Globus pallidus (tissue), 1 donor: ENCODE measurements around the gene C11orf58.

ENCODE experiments used
- DNase-seq: peaks from one replicate; pipeline ENCODE4 v3.0.0-alpha.2; 2015; ENCODE audit warnings: low spot score

Gene C11orf58

DNA sequence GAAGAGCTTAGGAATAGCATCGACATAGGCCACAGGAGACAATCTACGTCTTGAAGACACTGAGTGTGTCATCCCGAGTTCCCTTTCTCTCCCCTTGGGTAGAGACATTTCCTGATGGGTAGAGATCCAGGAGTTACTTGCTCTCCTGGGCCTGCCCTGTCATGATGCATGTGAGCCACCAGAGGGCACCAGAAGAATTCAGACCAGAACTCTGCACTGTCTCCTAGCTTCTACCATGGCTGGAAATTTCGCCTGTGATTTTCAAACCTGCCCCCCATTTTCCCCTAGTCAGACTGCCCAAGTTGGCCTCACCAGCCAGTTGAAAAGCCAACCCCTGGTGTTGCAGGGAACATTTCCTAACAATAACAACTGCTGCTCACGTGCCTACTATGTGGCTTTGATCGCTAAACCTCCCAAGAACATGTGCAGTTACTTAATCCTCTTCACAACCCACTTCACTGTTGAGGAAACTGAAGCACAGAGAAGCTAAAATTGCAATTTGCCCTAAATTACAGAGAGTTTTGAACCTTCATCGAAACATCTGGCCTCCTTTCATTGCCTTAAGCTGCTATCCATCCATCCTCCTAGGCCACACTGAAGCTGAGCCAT, 47.2 kb downstream of the C11orf58 start:
- DNase-seq: peak; percentile 70

- DNase-seq: no peak
Observed at GRCh38 chr11:16786131-16786530, 47.7 kb downstream of the C11orf58 start.

DNA sequence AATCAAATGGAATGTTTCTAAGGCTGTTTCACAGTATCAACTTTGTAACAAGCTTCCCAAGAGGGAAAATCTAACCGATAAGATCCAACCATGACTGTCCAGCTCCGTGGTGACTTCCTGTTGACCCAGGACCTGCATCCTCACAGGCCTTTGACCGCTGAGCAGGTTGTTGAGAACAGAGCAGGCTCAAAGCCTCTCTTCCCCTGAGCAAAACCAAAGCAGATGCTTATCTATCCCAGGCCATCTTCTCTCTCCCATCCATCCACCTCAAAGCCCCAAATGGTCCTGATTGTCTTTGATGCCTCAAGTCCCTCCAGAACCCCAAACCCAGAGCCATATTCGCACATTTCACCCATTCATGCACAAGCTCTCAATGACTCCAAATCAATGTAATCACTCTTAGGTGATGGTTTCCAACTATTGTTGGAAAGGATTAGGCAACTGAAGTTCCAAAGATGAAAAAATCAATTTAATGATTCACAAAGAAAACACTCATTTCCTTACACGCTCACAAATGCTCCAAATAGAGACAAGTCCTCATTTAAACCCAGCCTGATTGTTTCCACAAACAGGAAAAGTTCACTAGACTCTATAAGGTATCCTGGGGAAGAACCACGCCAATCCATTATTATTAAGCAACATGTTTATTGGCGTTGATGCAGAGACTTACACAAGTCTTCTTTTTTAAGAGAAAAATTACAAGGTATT, 48.7 kb downstream of the C11orf58 start:
- DNase-seq: no peak

- peak; percentile 58 for DNase-seq
Observed at GRCh38 chr11:16788141-16789062, 50.0 kb downstream of the C11orf58 start.

GRCh38 chr11:16789063-16789420, 50.6 kb downstream of the C11orf58 start:
- DNase-seq: no peak

GRCh38 chr11:16789560-16790485, 51.4 kb downstream of the C11orf58 start:
- DNase-seq: no peak

GRCh38 chr11:16790486-16791190, 52.2 kb downstream of the C11orf58 start:
- DNase-seq: no peak

DNA sequence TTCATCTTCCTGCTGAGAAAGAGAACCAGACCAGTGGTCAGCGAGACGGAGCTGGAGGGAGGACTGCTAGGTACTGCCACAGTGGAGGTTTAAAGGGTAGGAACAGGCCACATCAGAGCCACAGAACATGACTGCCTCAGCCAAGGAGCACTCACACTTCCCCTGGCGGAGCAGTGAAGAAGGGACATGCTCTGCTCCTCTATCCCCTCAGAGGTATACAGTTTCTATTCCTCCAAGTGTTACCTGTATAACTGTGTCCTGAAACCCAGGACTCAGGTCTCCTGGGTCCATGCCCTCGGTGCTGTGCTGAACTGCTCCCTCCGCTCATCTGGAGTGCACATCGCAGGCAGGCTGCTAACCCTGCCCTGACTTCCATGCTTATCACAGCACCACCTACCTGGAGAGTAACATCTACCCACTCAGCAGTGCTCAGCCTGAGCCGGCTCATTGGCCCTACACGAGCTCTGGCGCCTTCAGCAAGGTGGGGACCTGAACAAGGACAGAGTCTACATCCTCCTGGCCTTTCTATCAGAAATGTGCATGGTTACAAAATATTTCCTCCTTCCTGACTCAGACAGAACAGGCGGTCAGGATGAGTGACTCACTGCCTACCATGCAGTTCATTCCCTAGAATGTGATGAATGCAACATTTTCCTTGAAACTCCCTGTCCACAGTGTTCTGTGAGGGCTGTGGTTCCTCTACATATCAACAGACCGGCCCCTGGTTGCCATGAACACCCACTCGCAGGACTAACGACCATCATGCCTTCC, 52.9 kb downstream of the C11orf58 start:
- DNase-seq: no peak

GRCh38 chr11:16792426-16792825, 54.0 kb downstream of the C11orf58 start:
- no peak for DNase-seq

DNA sequence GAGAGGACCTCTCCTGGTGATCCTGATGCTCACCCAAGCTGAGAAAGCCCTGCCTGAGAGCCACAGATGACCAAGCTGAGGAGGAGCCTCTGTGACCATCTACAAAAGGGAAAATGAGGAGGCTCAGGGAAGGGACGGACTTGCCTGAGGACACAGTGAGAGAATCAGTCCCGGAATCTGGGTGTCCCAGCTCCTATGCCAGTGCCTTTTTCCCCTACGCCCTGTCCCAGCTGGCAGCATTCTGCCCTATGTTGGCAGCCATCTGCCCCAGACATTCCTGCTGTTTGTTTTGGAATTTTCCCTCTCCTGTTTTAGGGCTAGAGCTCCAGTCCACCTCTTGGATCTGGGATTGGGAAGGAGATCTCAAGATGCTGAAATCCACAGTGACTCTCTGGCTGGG, 54.6 kb downstream of the C11orf58 start:
- no peak for DNase-seq

DNA sequence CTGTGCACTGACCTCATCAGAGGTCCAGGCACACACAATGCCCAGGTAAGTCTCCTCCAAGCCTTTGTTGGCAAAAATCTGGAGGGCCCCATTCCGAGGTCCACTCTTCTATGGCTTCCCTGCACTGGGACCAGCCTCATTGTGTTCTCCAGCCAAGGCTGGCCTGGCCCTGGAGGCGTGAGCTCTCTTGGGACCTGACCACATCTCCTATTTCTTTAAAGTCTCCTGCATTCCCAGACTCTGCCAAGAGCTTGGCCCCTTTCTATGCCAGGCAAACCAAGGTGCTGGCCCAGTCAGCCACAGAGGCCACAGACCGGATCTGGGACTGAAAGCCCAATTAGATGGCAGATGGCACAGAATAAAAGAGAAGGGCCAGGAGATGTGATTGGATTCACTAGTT, 55.1 kb downstream of the C11orf58 start:
- no peak for DNase-seq

GRCh38 chr11:16794047-16794818, 55.8 kb downstream of the C11orf58 start:
- no peak for DNase-seq

- no peak for DNase-seq
Observed at GRCh38 chr11:16795146-16795545, 56.7 kb downstream of the C11orf58 start.

DNA sequence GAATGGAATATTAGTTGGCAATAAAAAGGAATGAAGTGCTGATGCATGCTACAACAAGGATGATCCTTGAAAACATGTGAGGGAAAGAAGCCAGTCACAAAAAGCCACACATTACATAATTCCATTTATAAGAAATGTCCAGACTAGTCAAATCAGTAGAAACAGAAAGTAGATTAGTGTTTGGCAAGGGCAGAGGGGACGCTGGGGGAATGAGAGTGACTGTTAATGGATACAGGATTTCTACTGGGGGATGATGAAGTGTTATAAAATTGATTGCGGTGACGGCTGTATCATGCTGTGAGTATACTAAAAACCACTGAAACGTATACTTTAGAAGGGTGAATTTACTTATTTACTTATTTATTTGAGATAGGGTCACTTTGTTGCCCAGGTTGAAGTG, 57.9 kb downstream of the C11orf58 start:
- no peak for DNase-seq

GRCh38 chr11:16797776-16798175, 59.3 kb downstream of the C11orf58 start:
- DNase-seq: no peak

GRCh38 chr11:16799221-16799620, 60.8 kb downstream of the C11orf58 start:
- no peak for DNase-seq

GRCh38 chr11:16799890-16800289, 61.4 kb downstream of the C11orf58 start:
- no peak for DNase-seq

- no peak for DNase-seq
Observed at GRCh38 chr11:16800382-16800781, 61.9 kb downstream of the C11orf58 start.

DNA sequence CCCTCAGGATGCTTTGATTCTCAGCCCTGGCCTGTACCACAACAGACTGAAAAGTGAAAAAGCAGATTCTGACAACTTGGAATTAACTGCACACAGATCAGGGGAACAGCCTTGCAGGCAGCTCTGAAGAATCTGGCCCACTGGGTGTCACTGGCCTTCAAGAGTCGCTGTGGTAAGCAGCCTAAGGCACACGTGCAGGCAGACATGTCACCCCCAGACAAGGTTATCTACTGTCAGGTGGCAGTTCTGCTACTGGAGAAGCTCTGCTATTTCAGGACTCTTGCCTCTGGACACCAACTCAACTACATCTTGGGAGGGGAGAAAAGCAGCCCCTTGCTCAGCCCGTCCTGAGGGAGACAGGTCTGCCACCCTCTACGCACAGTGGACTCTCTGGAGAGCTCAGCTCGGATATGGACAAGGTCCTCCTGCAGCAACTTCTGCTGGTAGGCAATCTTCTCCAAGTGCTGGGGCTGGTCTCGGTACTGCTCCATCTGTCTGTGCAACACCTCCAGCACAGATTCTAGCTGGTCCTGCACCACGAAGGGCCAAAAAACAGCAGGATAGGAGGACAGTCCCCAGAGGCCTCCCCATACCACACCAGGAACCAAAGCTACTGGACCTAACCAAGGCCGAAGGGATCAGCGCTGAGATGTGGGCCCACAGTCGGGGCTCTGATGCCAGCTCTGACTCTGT, 63.0 kb downstream of the C11orf58 start:
- no peak for DNase-seq
